ENCODE data around the gene ATG13. TPM values are rescaled to one million over a fixed set of nuclear protein-coding genes. Genes with fewer than 3 reads are reported as not detected.

Gene ATG13
- total and polyA plus RNA-seq, 11 donors = 26.7 to 74.8 (median 48.7) TPM

DNA sequence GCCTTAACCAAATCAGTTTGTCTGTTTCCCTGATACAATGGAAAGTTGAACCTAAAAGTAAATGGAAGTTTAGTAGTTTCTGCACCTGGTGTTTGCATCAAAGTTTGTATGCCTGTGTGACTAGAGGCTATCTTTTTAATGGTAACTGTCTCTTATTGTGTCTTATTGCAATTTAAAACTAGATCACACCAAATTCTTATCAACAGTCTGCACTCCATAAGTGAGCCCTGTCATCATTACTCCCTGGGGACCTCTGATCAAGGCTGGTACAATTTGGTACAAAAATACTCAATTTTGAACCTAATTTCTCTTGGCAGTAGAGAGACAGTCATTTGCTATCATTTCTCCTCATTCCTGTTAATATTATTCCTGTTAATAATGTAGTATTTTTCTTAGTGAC is 45.0 kb downstream of the ATG13 start:
- peaks cover 3 to 64% (median 29%) of the 10 kb centered on the region in 12 donors for H3K4me1 ChIP-seq
- H3K27me3 ChIP-seq = no peaks in the 10 kb centered on the region

GRCh38 chr11:46663277-46663940 is 46.1 kb downstream of the ATG13 start:
- TF ChIP-seq POLR2A (IDR thresholded peaks at IDR 0.05) (no peak), CTCF (IDR thresholded peaks at IDR 0.05) (no peak)
- peaks cover 0 to 95% (median 92%) of the 10 kb centered on the region in 9 donors for H3K36me3 ChIP-seq
- no peaks in the 10 kb centered on the region for H3K27me3 ChIP-seq
- intact Hi-C loops (cut with DNase I) = no loop called here
- peaks cover 3 to 65% (median 33%) of the 10 kb centered on the region in 12 donors for H3K4me1 ChIP-seq
- H3K9me3 ChIP-seq = no peaks in the 10 kb centered on the region
- DNase-seq (no peak), ATAC-seq (no peak)
- H3K27ac ChIP-seq = peak overlapping the region in 11 of 12 donors; percentile 43 to 89 (median 64)
- 77 to 82% (median 80%) methylated on average over 4 of the region's 4 CpGs for WGBS, 4 donors
- no peak overlapping the region for H3K4me3 ChIP-seq

More for the DNA sequence above, 45.0 kb downstream of the ATG13 start:
- TF ChIP-seq CTCF (IDR thresholded peaks at IDR 0.05) (no peak), POLR2A (IDR thresholded peaks at IDR 0.05) (no peak)
- intact Hi-C loops (cut with DNase I) = no loop called here
- Histone ChIP-seq H3K4me3 (no peak overlapping the region), H3K9me3 (no peaks in the 10 kb centered on the region), H3K27ac (peak overlapping the region in 1 of 12 donors; percentile 15), H3K36me3 (peaks cover 0 to 95% (median 92%) of the 10 kb centered on the region in 9 donors)
- DNase-seq (no peak), ATAC-seq (no peak)

DNA sequence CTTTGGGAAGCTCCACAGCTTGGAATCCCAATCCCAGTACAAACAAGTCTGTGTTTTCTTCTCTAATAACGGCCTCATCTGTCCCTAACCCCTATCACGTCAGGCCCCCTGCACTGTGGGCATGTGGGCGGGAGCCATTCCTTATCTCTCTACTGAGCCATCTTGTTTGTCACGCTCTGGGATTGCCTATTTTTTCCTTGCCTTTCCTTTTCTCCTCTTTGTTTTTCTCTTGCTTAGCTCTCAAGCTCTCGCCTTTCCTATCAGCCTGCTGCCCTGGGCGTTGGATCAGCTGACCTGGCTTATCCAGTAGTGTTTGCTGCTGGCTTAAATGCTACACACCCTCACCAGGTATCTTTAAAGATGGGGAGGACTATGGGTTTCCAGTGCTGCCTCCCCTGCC is 47.3 kb downstream of the ATG13 start:
- no peak overlapping the region for H3K4me3 ChIP-seq
- H3K4me1 ChIP-seq = peaks cover 6 to 60% (median 32%) of the 10 kb centered on the region in 12 donors
- WGBS, 4 donors = 35 to 47% (median 42%) methylated on average over 6 of the region's 6 CpGs
- H3K36me3 ChIP-seq = peaks cover 0 to 95% (median 92%) of the 10 kb centered on the region in 9 donors
- TF ChIP-seq POLR2A (IDR thresholded peaks at IDR 0.05) (no peak), CTCF (IDR thresholded peaks at IDR 0.05) (no peak)
- no peaks in the 10 kb centered on the region for H3K9me3 ChIP-seq
- peak overlapping the region; percentile 48 to 89 (median 66) for H3K27ac ChIP-seq
- intact Hi-C loops (cut with DNase I) = no loop called here
- DNase-seq (no peak), ATAC-seq (peak in 1 of 4 donors; percentile 42)
- no peaks in the 10 kb centered on the region for H3K27me3 ChIP-seq

GRCh38 chr11:46665356-46665755 is 48.0 kb downstream of the ATG13 start:
- no peaks in the 10 kb centered on the region for H3K9me3 ChIP-seq
- 69 to 95% (median 81%) methylated on average over 1 of the region's 1 CpG for WGBS, 4 donors
- H3K27ac ChIP-seq = peak overlapping the region; percentile 48 to 89 (median 66)
- peaks cover 0 to 96% (median 92%) of the 10 kb centered on the region in 9 donors for H3K36me3 ChIP-seq
- no peaks in the 10 kb centered on the region for H3K27me3 ChIP-seq
- intact Hi-C loops (cut with DNase I) = no loop called here
- TF ChIP-seq CTCF (IDR thresholded peaks at IDR 0.05) (no peak), POLR2A (IDR thresholded peaks at IDR 0.05) (no peak)
- H3K4me3 ChIP-seq = no peak overlapping the region
- no peak for ATAC-seq
- no peak for DNase-seq
- H3K4me1 ChIP-seq = peaks cover 7 to 66% (median 32%) of the 10 kb centered on the region in 12 donors

Measured in heart left ventricle (tissue), 16 donors.